Endothelial cell of umbilical vein (primary cell): ENCODE measurements around the gene FCMR. TPM values are rescaled to one million over a fixed set of nuclear protein-coding genes. Genes with fewer than 3 reads are reported as not detected.

Experiments used
- BruUV-seq: library from RNA; stranded (reverse); fragments of 400-500 nt; replicated peaks from 2 replicates; lab custom pipeline; 2021; lab: Mats Ljungman, UMichigan
- CTCF ChIA-PET: fragments of 300-600, 350-600 bp; sonication (Branson Sonifier 250); formaldehyde crosslinking; loops from one replicate; lab custom pipeline; 2021; ENCODE audit warnings: antibody characterized with exemption, inconsistent platforms; lab: Charles Lee
- POLR2A ChIA-PET: fragments of 300-600, 350-600 bp; sonication (Branson Sonifier 250); formaldehyde crosslinking; loops from one replicate; lab custom pipeline; 2021; ENCODE audit warnings: antibody characterized with exemption, inconsistent platforms; lab: Charles Lee
- DNase-seq: peaks from one replicate; pipeline ENCODE4 v3.0.0-alpha.2; 2011; ENCODE audit warnings: low read depth, low spot score
- FAIRE-seq: peaks from 2 replicates; lab custom pipeline; 2011; peaks lifted over from hg19 to GRCh38; lab: Jason Lieb, UNC
- H2AFZ ChIP-seq: 2 replicates; pipeline ENCODE4 v1.6.0; 2012; ENCODE audit warnings: low read depth, low read length, control low read depth, inconsistent platforms
- H3K27ac ChIP-seq: 2 replicates; pipeline ENCODE4 v1.5.1; 2011; ENCODE audit warnings: low read depth, mild to moderate bottlenecking, control low read depth, low read length, moderate library complexity; ENCODE audit not compliant: insufficient read depth
- H3K27me3 ChIP-seq, 2 experiments: 2 replicates each; pipeline versions ENCODE4 v1.6.0 to v1.6.1; 2011; ENCODE audit warnings: low read length in 2 of 2, mixed read lengths in 1 of 2; ENCODE audit not compliant: control insufficient read depth in 2 of 2, insufficient read depth in 2 of 2
- H3K36me3 ChIP-seq, 2 experiments: 2 replicates in 1 of 2; 3 replicates in 1 of 2; pipeline ENCODE4 v1.5.1; 2011; ENCODE audit warnings: low read length in 2 of 2, mild to moderate bottlenecking in 1 of 2, moderate library complexity in 1 of 2; ENCODE audit not compliant: control insufficient read depth in 2 of 2, insufficient read depth in 2 of 2; ENCODE audit errors: extremely low read depth in 1 of 2
- H3K4me1 ChIP-seq: 3 replicates; pipeline ENCODE4 v1.5.1; 2011; ENCODE audit warnings: mild to moderate bottlenecking, low read length; ENCODE audit not compliant: control insufficient read depth, insufficient read depth; ENCODE audit errors: extremely low read depth
- H3K4me2 ChIP-seq: 2 replicates; pipeline ENCODE4 v1.6.1; 2011; ENCODE audit warnings: low read length, control low read depth, mixed read lengths; ENCODE audit not compliant: insufficient read depth
- H3K4me3 ChIP-seq, 3 experiments: fragments of 200-600 bp in 1 of 3; sonication (generic), shearing (Covaris generic) in 1 of 3; replicated peaks in 1 of 3; 2 replicates each; pipeline ENCODE4 v1.5.1; 2011 to 2016; ENCODE audit warnings: control low read depth in 3 of 3, low read length in 3 of 3, mild to moderate bottlenecking in 2 of 3, inconsistent platforms in 1 of 3, low read depth in 1 of 3, moderate library complexity in 1 of 3; ENCODE audit not compliant: insufficient read depth in 1 of 3
- H3K79me2 ChIP-seq: 2 replicates; pipeline ENCODE4 v1.6.0; 2012; ENCODE audit warnings: low read length, inconsistent platforms; ENCODE audit not compliant: control insufficient read depth, insufficient read depth
- H3K9ac ChIP-seq: replicated peaks from 2 replicates; pipeline ENCODE3; 2011; ENCODE audit warnings: low read length, control low read depth; ENCODE audit not compliant: insufficient read depth; ENCODE audit errors: extremely low read depth
- H3K9me1 ChIP-seq: replicated peaks from 3 replicates; pipeline ENCODE4 v1.6.0; 2011; ENCODE audit warnings: mild to moderate bottlenecking, low read length; ENCODE audit not compliant: control insufficient read depth, insufficient read depth; ENCODE audit errors: extremely low read depth
- H3K9me3 ChIP-seq: replicated peaks from 2 replicates; pipeline ENCODE4 v1.5.1; 2012; ENCODE audit warnings: low read length, inconsistent platforms; ENCODE audit not compliant: control insufficient read depth, insufficient read depth
- H4K20me1 ChIP-seq: replicated peaks from 2 replicates; pipeline ENCODE3; 2011; ENCODE audit warnings: mild to moderate bottlenecking, low read length; ENCODE audit not compliant: control insufficient read depth, insufficient read depth; ENCODE audit errors: extremely low read depth
- CTCF ChIP-seq, 2 donors: IDR thresholded peaks; 1 replicate in 1 of 2; 2 replicates in 1 of 2; pipeline ENCODE4 v1.5.1; 2011; ENCODE audit warnings: low read length in 2 of 2, mild to moderate bottlenecking in 2 of 2, moderate library complexity in 2 of 2, control low read depth in 1 of 2, inconsistent platforms in 1 of 2, low read depth in 1 of 2; ENCODE audit not compliant: insufficient read depth in 1 of 2; ENCODE audit errors: extremely low read depth in 1 of 2
- EZH2 ChIP-seq: IDR thresholded peaks from 2 replicates; pipeline ENCODE4 v1.6.1; 2012; ENCODE audit warnings: borderline replicate concordance, low read depth, mild to moderate bottlenecking, moderate library complexity, low read length, inconsistent platforms; ENCODE audit not compliant: severe bottlenecking
- FOS ChIP-seq: IDR thresholded peaks from 2 replicates; pipeline ENCODE4 v1.6.1; 2011; ENCODE audit warnings: mild to moderate bottlenecking, low read length, moderate library complexity, borderline replicate concordance; ENCODE audit not compliant: insufficient read depth
- GATA2 ChIP-seq: IDR thresholded peaks from 2 replicates; pipeline ENCODE4 v1.7.0; 2011; ENCODE audit warnings: low read depth, mild to moderate bottlenecking, moderate library complexity, mixed read lengths, low read length; ENCODE audit not compliant: insufficient read length, insufficient read depth
- JUN ChIP-seq: IDR thresholded peaks from 2 replicates; pipeline ENCODE4 v1.6.1; 2011; ENCODE audit warnings: borderline replicate concordance, low read depth; ENCODE audit not compliant: insufficient read length, insufficient read depth
- MAX ChIP-seq: IDR thresholded peaks from 2 replicates; pipeline ENCODE4 v1.6.1; 2011; ENCODE audit not compliant: insufficient read depth, insufficient read length
- MYC ChIP-seq: IDR thresholded peaks from one replicate; pipeline ENCODE4 v1.6.1; 2011; ENCODE audit warnings: mild to moderate bottlenecking, low read depth, low read length
- POLR2A ChIP-seq: IDR thresholded peaks from 2 replicates; pipeline ENCODE4 v1.6.1; 2012; ENCODE audit warnings: low read depth, mild to moderate bottlenecking, control low read depth, low read length
- POLR2AphosphoS5 ChIP-seq: IDR thresholded peaks from 2 replicates; pipeline ENCODE4 v1.6.1; 2012; ENCODE audit warnings: low read depth, mild to moderate bottlenecking, control low read depth, low read length, moderate library complexity; ENCODE audit not compliant: insufficient read depth
- dilution Hi-C: fragments of 300-500 bp; cut with MboI; formaldehyde crosslinking; loops from one replicate; pipeline ENCODE4 v1.15.0; 2019; ENCODE audit warnings: low sequenced_read_pairs; ENCODE audit not compliant: extremely low pct_ligation_motif_present
- intact Hi-C: fragments of 100-400 bp; cut with micrococcal nuclease; formaldehyde crosslinking; loops from one replicate; pipeline ENCODE4 v1.10.0; 2022
- polyA plus RNA-seq, 4 experiments: library from polyadenylated mRNA; depleted of rRNA in 3 of 4; stranded (reverse) in 3 of 4; unstranded in 1 of 4; fragments of >200 nt; gene quantifications; 2 replicates each; pipeline versions ENCODE4 v1.2.1 to v1.2.3, GENCODE V29; 2011 to 2012; ENCODE audit warnings: missing spikeins in 1 of 4
- total RNA-seq: library from RNA; stranded (reverse); gene quantifications from 2 replicates; pipeline ENCODE4 v1.2.3, GENCODE V29; 2021

The FCMR gene
- total and polyA plus RNA-seq, 2 donors (not counting 3 experiments of a cell fraction or from before 2014, with no cell fraction given), result not detected

GRCh38 chr1:206880314-206880713 is 41.4 kb downstream of the FCMR start:
- Histone ChIP-seq H3K4me1 (no peaks in the 10 kb centered on the region), H3K36me3 (no peaks in the 10 kb centered on the region), H3K9ac (no peak overlapping the region), H3K79me2 (no peaks in the 10 kb centered on the region), H3K4me3 (no peak overlapping the region), H3K4me2 (no peak overlapping the region), H2AFZ (no peak overlapping the region), H3K27me3 (peaks cover 2 to 8% of the 10 kb centered on the region in 2 experiments), H3K9me3 (no peaks in the 10 kb centered on the region), H3K27ac (no peak overlapping the region), H3K9me1 (no peaks in the 10 kb centered on the region), H4K20me1 (no peaks in the 10 kb centered on the region)
- TF ChIP-seq POLR2A (no peak), MAX (no peak), GATA2 (no peak), FOS (no peak), JUN (no peak), MYC (no peak), CTCF (IDR thresholded peaks at IDR 0.05; ENCODE audit: extremely low read depth in 1 of 2, insufficient read depth in 1 of 2, low read depth in 1 of 2, low read length in 2 of 2) (no peak), EZH2 (no peak), POLR2AphosphoS5 (no peak)
- intact Hi-C loops (no loop called here), dilution Hi-C loops (no loop called here)
- ChIA-PET CTCF (no interaction called here), POLR2A (no interaction called here)
- no TSS peak for BruUV-seq
- FAIRE-seq (no peak), DNase-seq (no peak)
